BLaER1 (cell line): Measurements from ENCODE around the gene GXYLT2.

Experiments
- H3K27ac ChIP-seq: shearing (Covaris generic); formaldehyde crosslinking; 2 replicates; pipeline ENCODE4 v1.8.1; 2022
- H3K27me3 ChIP-seq: shearing (Covaris generic); formaldehyde crosslinking; 2 replicates; pipeline ENCODE4 v1.8.1; 2022
- H3K36me3 ChIP-seq: shearing (Covaris generic); formaldehyde crosslinking; 2 replicates; pipeline ENCODE4 v1.8.1; 2022
- H3K4me1 ChIP-seq: shearing (Covaris generic); formaldehyde crosslinking; 2 replicates; pipeline ENCODE4 v1.8.1; 2022
- H3K4me2 ChIP-seq: shearing (Covaris generic); formaldehyde crosslinking; 2 replicates; pipeline ENCODE4 v1.8.1; 2022
- H3K4me3 ChIP-seq: shearing (Covaris generic); formaldehyde crosslinking; 2 replicates; pipeline ENCODE4 v1.8.1; 2022
- H3K9ac ChIP-seq: shearing (Covaris generic); formaldehyde crosslinking; 2 replicates; pipeline ENCODE4 v1.8.1; 2022
- H3K9me3 ChIP-seq: shearing (Covaris generic); formaldehyde crosslinking; 2 replicates; pipeline ENCODE4 v1.8.1; 2022
- H4K20me1 ChIP-seq: shearing (Covaris generic); formaldehyde crosslinking; 2 replicates; pipeline ENCODE4 v1.8.1; 2022
- Cebpa-rat ChIP-seq: shearing (Covaris generic); IDR thresholded peaks from 2 replicates; pipeline ENCODE4 v1.8.1; 2022

Gene GXYLT2

GRCh38 chr3:72860846-72861245 is 27.0 kb upstream of the GXYLT2 start:
- no peak for TF ChIP-seq Cebpa-rat
- Histone ChIP-seq H4K20me1 (no peaks in the 10 kb centered on the region), H3K9ac (no peak overlapping the region), H3K27me3 (no peaks in the 10 kb centered on the region), H3K4me1 (no peaks in the 10 kb centered on the region), H3K9me3 (no peaks in the 10 kb centered on the region), H3K4me3 (no peak overlapping the region), H3K4me2 (no peak overlapping the region), H3K27ac (no peak overlapping the region), H3K36me3 (no peaks in the 10 kb centered on the region)

- Histone ChIP-seq H3K27ac (no peak overlapping the region), H3K27me3 (no peaks in the 10 kb centered on the region), H3K4me1 (no peaks in the 10 kb centered on the region), H4K20me1 (no peaks in the 10 kb centered on the region), H3K4me2 (no peak overlapping the region), H3K36me3 (no peaks in the 10 kb centered on the region), H3K9me3 (peaks cover 3% of the 10 kb centered on the region; the same call in 1 of the 2 replicates), H3K9ac (no peak overlapping the region), H3K4me3 (no peak overlapping the region)
- no peak for TF ChIP-seq Cebpa-rat
Measured at GRCh38 chr3:72862314-72863090, 25.3 kb upstream of the GXYLT2 start.

GRCh38 chr3:72872183-72872582 is 15.7 kb upstream of the GXYLT2 start:
- H3K27me3 ChIP-seq: no peaks in the 10 kb centered on the region
- H3K9ac ChIP-seq: no peak overlapping the region
- peaks cover 9% of the 10 kb centered on the region; the same call in 1 of the 2 replicates for H3K9me3 ChIP-seq
- H3K27ac ChIP-seq: no peak overlapping the region
- no peaks in the 10 kb centered on the region for H3K36me3 ChIP-seq
- no peak for TF ChIP-seq Cebpa-rat
- no peaks in the 10 kb centered on the region for H4K20me1 ChIP-seq
- no peaks in the 10 kb centered on the region for H3K4me1 ChIP-seq
- no peak overlapping the region for H3K4me3 ChIP-seq
- no peak overlapping the region for H3K4me2 ChIP-seq

GRCh38 chr3:72887343-72887704 is 522 bp upstream of the GXYLT2 start:
- H4K20me1 ChIP-seq: peaks cover 12% of the 10 kb centered on the region; the same call in 1 of the 2 replicates
- H3K9me3 ChIP-seq: peaks cover 6% of the 10 kb centered on the region
- no peak overlapping the region for H3K27ac ChIP-seq
- no peak for TF ChIP-seq Cebpa-rat
- H3K9ac ChIP-seq: no peak overlapping the region
- peaks cover 46% of the 10 kb centered on the region for H3K27me3 ChIP-seq
- peaks cover 18% of the 10 kb centered on the region for H3K4me1 ChIP-seq
- peak overlapping the region; percentile 72 for H3K4me3 ChIP-seq
- peak overlapping the region; percentile 94 for H3K4me2 ChIP-seq
- H3K36me3 ChIP-seq: no peaks in the 10 kb centered on the region

GRCh38 chr3:72888546-72889309 is 882 bp downstream of the GXYLT2 start:
- no peak overlapping the region for H3K27ac ChIP-seq
- peaks cover 12% of the 10 kb centered on the region; the same call in 1 of the 2 replicates for H4K20me1 ChIP-seq
- H3K9ac ChIP-seq: peak overlapping the region; percentile 57; the same call in 1 of the 2 replicates
- H3K9me3 ChIP-seq: no peaks in the 10 kb centered on the region
- peak overlapping the region; percentile 94 for H3K4me2 ChIP-seq
- H3K4me1 ChIP-seq: peaks cover 28% of the 10 kb centered on the region
- H3K4me3 ChIP-seq: peak overlapping the region; percentile 72
- peaks cover 46% of the 10 kb centered on the region for H3K27me3 ChIP-seq
- H3K36me3 ChIP-seq: no peaks in the 10 kb centered on the region
- TF ChIP-seq Cebpa-rat: no peak

GRCh38 chr3:72889310-72890165 is 1.7 kb downstream of the GXYLT2 start:
- Histone ChIP-seq H3K4me1 (peaks cover 28% of the 10 kb centered on the region), H3K36me3 (no peaks in the 10 kb centered on the region), H3K4me2 (0 out of 2 replicates have a peak overlapping the region, but pooled peaks have one; percentile 94), H3K27me3 (peaks cover 46% of the 10 kb centered on the region), H3K9me3 (no peaks in the 10 kb centered on the region), H3K4me3 (no peak overlapping the region), H3K9ac (no peak overlapping the region), H4K20me1 (peaks cover 12% of the 10 kb centered on the region; the same call in 1 of the 2 replicates), H3K27ac (no peak overlapping the region)
- no peak for TF ChIP-seq Cebpa-rat

GRCh38 chr3:72890166-72890925 is 2.5 kb downstream of the GXYLT2 start:
- H4K20me1 ChIP-seq: peaks cover 12% of the 10 kb centered on the region; the same call in 1 of the 2 replicates
- peaks cover 46% of the 10 kb centered on the region for H3K27me3 ChIP-seq
- peaks cover 28% of the 10 kb centered on the region for H3K4me1 ChIP-seq
- no peak overlapping the region for H3K27ac ChIP-seq
- no peaks in the 10 kb centered on the region for H3K36me3 ChIP-seq
- H3K9me3 ChIP-seq: no peaks in the 10 kb centered on the region
- TF ChIP-seq Cebpa-rat: no peak
- no peak overlapping the region for H3K4me2 ChIP-seq
- H3K4me3 ChIP-seq: no peak overlapping the region
- H3K9ac ChIP-seq: no peak overlapping the region

GRCh38 chr3:72891053-72891855 is 3.4 kb downstream of the GXYLT2 start:
- H3K4me3 ChIP-seq: no peak overlapping the region
- H3K9me3 ChIP-seq: no peaks in the 10 kb centered on the region
- H4K20me1 ChIP-seq: peaks cover 12% of the 10 kb centered on the region; the same call in 1 of the 2 replicates
- H3K9ac ChIP-seq: no peak overlapping the region
- H3K36me3 ChIP-seq: no peaks in the 10 kb centered on the region
- no peak for TF ChIP-seq Cebpa-rat
- peaks cover 46% of the 10 kb centered on the region for H3K27me3 ChIP-seq
- H3K4me1 ChIP-seq: peaks cover 28% of the 10 kb centered on the region
- H3K27ac ChIP-seq: no peak overlapping the region
- H3K4me2 ChIP-seq: no peak overlapping the region
